HG02840 (cell line): ENCODE measurements around the gene CEP112.
"Not testable (repeated sequence)": the region's sequence is repeated elsewhere in the genome, so short reads cannot be mapped to it uniquely, and the experiment has no call there.

Experiments
- ATAC-seq: cut with Tn5 transposase; IDR thresholded peaks from one replicate; pipeline ENCODE4 v1.9.1; 2021; ENCODE audit warnings: mild to moderate bottlenecking, moderate library complexity, moderate number of reproducible peaks; ENCODE audit not compliant: unreplicated experiment, low FRiP score

Gene CEP112

DNA sequence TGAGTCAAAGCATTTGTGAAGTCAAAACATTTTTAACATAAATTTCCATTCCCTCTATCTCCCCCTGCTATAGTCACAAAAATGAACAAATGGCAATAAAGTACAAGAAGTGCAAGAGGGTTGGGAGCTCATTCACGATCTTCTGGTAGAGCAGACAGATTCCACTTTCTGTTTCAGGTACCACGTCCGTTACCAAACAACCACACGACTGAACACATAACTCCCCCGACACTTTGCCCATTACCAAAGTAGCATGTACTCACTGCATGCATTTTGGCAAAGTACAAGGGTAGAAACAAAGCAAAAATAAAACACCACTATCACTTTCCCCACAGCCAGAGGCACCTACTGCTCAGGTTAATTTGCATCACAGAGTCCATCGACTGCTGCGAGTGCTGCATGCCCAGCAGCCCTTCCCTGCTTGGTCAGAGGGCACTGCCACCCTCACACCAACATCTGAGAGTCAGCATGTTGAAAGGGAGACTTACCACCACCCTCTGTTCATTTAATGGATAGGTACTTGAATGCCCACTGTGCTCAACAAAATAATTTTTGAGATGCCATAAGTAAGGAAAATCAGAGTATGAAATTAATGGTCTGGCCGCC, 480.2 kb downstream of the CEP112 start:
- ATAC-seq = no peak

DNA sequence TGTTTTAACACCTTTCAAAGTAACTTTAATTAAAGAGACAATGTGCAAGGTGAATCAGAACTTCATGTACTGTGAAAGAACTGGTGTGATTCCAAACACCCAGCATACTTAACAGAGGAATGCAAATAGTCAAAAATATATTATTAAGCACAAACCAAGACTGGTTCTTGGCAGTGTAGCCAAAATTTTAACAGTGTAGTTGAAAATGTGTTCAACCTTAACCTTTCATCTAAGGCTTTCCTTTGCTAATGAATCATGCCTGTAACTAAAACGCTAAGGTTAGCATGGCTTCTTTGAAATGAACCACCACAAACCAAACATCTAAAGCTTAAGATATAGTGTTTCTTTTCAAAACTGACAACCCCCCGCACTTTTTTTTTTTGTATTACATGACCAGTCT, 484.2 kb downstream of the CEP112 start:
- ATAC-seq = no peak

DNA sequence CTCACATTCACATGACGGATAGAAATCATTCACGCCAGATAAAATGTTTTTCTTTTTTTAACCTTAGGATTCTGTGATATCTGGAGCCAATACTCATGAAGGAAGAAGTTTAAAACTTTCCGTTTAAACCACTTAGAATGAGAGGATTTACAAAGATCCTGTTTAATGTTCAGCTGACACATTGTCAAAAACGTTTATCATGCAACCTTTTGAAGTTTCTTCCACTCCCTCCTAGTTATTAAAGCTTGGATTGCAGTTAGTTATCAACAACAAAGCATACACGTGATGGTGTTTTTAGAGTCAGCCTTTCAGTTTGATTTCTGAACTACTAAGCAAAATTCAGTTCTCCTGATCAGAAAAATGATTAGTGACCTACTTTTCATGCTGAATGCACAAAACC, 487.2 kb downstream of the CEP112 start:
- ATAC-seq = no peak

DNA sequence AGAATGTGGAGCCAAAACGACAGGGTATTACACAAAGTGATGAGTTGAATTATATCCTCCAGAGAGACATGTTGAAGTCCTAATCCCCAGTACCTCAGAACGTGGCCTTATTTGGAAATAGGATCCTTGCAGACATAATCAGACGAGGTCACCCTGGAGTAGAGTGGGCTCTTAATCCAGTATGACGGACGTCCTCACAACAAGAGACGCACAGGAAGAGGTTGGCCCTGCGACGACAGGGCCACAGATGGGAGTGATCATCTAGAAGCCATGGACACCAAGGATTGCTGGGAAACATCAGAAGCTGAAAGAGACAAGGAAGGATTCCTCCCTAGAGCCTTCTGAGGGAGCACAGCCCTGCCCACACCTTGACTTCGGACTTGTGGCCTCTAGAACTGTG, 488.0 kb downstream of the CEP112 start:
- no peak for ATAC-seq

DNA sequence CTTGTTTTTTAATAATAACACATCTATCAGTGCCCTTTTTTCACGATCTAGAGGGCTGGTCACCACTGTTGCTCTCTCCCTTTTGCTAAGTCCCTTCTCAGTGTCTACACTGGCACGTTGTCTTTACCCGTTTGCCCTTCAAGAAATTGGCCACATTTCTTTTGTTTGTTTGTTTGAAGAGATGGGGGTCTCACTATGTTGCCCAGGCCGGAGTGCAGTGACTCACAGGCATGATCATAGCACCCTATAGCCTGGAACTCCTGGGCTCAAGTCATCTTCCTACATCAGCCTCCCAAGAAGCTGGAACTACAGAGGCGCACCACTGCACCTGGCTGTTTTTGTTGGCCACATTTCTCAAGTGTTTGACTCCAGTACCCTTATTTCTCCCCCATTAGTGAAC, 492.5 kb downstream of the CEP112 start:
- no peak for ATAC-seq

DNA sequence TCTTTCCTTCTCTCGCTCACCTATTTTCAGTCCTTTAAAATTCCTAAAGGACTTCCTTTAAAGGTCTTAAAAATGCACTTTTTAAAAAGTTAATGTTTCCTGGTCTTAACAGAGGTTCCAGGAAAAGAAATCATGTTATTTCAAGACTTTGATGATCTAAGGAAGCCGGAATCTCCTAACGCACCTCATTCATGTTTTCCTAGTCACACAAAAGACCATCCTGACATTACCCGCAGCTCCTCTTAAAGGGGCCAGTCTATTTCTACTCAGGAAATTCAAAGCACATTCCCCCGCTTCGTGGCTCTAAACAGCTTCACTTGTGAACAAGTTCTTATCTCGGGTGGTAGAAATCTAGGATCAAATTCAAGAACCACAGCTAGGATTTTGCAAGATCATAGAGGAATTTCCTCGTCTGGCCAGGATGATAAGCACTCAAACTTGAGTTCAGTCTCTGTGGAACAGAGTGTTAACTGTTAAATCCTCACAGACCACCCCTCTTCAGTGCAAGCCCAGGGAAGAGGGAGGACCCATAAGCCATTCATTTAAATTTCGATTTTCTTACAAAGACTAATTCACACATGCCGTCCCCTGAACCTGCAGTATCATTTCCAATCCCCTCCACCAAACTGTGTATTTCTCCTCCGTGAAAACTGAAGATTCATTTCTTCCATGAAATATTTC, 493.4 kb downstream of the CEP112 start:
- ATAC-seq = no peak

DNA sequence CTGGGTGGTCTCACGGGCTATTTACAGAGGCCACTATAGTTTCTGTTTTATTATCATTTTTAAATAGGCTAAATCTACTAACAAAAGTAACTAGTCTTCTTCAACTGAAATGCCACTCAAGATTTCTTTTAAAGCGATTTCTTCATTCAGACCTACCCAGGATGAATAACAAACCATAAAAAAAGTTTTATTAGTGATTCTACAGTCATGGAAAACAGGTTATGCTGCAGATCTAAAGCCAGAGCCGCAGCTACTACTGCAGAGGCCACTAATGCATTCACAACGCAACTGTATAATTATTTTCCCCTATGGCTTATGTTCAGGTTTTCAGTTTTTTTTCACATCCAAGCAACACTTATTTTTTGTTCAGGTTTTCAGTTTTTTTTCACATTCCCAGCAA, 494.3 kb downstream of the CEP112 start:
- no peak for ATAC-seq

DNA sequence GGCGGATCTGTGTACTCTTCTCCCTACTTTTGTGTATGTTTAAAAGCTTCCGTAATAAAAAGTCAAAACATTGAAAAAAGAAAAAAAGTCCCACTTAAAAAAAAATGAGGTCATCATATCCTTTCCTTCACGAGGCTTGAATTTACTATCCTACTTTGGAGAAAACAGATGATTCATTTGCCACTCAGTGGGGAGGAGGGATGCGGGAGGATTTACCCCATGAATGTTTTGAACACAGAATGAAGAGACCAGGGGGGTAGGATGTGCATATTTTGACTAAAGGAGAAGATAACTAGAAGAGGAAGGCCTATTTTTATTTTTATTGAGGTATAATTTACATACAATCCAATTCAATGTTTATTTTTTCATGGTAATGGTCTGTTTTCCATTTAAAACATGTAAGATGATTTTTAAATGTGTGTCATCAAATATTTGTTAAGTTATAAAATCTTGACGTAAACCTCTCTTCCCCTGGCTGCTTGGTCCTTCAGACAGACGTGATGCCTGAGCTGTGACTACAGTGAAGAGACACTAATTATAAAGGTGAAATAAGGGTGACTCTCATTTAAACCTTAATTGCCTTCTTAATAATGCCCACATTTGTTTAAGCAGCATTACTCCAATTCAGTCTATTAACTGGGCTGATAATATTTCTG, 495.1 kb downstream of the CEP112 start:
- ATAC-seq = no peak

DNA sequence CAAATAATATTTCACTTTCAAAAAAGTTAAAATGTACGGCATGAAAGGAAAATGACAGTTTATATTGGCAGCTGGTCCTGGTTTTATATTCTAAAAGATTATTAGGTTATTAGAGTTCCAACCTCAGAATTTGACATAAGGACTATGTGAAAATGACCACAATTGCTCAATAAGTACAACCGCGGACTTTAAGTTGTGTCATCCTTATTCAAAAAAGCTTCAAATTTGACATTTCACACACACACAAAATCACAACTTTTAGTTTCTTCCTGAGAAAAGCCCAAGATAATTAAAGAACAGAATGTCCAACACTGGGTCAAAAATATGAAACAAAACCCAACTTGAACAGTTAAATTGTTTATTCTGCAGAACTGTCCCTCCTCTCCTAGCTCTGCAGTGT, 497.3 kb downstream of the CEP112 start:
- no peak for ATAC-seq

DNA sequence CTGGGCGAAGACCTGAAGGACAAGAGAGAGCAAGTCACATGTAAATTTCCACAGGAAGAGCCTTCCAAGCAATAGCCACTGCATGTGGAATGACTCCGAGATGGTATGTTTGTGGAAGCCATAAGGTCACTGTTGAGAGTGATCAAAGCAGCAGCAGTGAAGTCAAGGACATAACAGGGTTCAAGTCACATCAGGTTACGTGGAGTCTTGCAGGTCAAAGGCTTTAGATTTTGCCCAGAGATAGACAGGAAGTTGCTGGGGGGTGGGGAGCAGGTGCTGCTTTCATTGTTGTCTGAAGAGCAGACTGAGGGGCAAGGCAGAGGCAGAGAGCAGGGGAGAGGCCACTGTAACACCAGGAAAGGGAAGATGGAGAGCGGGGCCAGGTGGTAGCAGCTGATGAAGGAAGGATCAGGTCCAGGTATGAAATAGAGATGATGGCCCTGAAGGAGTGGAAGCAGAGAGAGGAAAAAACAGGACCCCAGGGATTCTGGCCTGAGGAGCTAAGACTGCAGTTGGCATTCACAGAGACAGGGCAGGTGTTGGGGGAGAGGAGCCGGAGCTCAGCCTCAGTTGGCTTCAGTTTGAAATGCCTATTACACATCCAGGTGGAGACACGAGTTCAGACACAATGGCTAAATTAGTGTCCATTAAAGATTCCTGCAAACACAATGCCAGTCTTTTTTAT, 501.2 kb downstream of the CEP112 start:
- no peak for ATAC-seq

DNA sequence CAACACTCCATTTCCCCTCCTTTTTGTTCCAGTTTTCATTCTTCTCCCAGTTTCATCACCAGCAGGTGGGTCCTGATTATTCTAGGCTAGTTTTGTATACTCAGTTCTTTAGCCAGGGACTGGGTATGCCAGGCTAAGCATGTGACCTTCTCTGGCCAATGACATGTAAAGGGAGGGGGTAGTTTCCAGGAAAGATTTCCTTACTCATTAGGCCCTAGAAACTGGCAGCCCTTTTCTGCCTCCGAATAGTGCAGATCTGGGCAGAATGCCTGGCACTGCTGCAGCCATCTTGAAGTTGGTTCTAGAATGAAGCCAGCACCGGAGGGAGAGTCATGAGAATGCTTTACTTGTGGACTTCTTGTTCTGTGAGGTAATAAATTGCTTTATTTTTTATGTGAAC, 503.6 kb downstream of the CEP112 start:
- no peak for ATAC-seq

DNA sequence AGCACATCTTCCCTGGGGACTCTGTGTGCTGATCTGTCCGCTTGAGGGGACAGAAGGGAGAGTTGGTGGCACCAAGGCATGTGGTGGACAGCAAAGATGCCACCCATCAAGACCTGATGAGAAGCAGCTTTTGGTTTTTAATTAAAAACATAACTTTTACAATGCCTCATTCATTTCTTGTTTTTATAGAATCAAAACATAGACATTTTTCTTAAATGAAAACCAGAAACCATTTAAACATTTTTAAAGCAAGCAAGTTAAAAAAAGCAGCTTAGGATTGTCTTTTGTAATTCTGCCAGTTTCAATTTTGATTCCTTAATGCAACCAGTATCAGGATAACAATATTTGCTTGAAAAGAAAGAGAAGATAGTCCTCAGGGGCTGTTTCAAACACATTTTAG, 506.8 kb downstream of the CEP112 start:
- no peak for ATAC-seq

DNA sequence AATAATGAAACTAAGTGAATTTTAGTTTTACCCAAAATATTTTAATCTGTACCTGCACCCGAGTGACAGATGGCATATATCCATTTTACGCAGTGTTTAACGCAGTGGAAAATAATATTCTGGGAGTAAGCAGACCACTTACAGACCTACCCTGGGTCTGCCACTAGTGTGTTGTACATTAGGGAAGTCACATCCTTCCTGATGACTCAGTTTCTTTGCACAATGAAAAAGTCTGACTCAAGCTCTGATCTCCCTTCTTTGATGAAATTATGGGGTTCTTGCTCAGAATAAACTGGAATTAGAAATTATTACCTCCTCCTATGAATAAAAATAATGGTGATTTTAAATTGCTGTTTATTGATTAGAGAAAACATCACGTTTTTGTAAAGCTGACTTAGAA, 507.3 kb downstream of the CEP112 start:
- no peak for ATAC-seq

DNA sequence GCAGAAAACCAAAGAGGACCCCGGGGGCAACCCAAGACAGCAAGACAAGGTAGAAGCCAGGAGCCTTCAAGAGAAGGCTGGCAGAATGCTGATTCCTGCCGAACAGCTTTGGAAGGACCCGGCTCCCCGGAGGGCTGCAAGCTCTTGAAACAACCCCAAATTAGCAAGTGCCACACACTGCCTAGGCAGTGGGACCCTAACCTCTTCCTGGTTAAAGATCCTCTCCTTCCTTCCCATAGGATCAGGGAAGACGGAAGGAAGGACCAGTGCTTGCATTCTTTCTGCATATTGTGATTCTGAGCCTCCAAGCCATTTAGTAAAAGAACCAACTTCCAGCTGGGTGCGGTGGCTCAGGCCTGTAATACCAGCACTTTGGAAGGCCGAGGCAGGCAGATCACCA, 508.5 kb downstream of the CEP112 start:
- ATAC-seq = no peak

DNA sequence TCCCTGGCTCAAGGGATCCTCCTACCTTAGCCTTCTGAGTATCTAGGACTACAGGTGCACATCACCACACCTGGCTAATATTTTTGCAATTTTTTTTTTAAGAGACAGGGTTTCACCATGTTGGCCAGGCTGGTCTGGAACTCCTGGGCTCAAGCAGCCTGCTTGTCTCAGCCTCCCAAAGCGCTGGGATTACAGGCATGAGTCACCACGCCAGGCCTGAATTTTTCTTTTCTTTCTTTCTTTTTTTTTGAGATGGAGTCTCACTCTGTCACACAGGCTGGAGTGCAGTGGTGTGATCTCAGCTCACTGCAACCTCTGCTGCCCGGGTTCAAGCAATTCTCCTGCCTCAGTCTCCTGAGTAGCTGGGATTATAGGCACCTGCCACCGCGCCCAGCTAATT, 510.2 kb downstream of the CEP112 start:
- ATAC-seq = not testable (repeated sequence)

DNA sequence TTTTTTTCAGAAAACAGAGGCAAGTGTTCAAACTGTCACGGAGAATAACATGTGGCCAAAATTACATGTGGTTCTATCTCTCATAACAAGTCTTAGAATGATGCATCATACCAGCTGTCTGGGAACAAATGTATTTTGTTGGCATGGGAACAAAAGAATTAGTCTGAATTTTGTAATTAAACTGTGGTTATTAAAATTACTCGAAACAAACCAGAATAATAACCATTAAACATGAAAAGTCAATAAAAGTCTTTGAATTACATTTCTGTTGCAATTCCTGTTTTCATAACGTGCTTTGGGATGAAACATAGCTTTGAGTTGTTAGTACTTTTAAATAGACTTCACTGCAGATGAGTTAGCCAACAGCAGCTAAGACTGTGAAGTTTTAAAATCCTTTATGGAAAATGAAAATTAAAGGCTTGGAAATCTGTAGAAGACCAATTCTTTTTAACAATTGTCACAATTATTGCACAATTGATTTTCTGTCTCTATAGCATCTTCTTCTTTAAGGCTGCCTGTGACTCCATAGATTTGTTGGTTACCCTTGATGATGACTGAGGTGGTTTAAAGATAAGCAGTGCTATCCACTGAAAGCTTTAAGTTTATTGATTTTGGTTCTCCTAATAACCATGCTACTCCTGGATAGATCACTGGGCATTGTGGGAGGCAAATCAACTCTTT, 512.6 kb downstream of the CEP112 start:
- ATAC-seq = no peak

DNA sequence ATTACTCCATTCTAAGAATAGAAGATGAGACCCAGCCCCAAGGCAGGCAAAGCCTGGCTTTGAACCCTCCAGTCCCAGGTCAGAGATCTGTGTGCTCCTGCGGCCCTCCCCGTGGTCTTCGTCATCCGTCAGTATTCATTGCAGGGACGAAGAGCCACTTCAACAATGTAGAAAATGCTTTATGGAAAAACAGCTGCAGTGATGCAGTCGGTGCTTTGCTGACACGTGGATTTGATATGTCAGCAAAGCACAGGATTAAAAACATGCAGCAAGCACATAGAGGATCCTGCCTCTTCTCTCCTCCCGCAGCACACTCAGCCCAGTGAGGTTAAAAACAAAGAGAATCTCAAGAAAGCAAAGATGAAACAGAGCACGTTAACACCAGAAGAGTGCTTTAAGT, 513.4 kb downstream of the CEP112 start:
- no peak for ATAC-seq

DNA sequence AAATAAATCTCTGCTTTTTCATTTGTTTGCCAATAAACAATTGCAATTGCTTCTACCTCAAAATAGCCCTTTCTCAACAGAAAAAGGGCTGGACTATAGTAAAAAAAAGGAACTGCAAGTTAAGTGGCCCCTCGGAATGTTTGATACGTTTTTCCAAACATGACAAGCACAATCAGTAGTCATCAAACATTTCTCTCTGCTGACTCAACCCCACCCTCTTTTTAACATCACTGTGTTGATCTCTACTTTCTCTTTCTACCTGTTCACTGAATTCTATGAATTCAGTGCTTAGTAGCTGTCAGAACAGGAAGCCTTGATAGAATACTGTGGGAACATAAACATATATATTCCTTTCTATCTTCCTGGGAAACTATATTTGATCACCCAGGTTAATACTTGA, 514.0 kb downstream of the CEP112 start:
- no peak for ATAC-seq

DNA sequence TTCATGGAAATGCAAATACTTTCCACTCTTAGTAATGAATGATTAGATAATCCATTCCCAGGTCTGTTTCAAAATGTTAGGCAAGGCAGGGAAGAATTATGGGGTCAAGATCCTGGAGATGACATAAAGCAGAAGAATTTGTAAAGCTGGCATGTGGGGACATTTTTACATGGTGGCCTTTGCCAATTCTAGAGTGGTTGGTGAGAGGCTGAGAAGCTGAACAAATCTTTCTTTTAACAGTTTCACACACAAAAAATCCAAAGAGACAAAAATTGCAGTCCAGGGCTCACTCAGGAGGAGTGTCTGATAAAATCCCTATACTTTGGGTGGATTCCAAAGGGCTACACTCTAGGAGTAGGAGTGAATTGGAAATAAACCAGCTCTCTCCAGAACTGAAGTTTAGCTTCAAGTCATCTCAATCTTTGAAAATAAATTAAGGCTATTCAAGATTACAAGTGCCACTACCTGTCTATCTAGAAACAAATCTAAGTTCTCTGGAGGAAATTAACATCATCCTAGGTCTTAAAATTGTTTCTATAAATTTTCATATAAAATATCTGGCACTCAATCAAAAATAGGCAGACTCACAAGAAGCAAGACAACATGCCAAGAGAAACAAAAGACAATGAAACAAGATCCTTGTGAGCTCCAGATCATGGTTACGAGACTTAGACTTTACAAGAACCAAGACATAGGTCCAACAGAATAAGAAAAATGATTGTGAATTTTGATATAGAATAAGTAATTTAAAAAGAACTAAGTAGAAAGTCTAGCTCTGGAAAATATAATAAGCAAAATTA, 517.5 kb downstream of the CEP112 start:
- ATAC-seq = no peak

DNA sequence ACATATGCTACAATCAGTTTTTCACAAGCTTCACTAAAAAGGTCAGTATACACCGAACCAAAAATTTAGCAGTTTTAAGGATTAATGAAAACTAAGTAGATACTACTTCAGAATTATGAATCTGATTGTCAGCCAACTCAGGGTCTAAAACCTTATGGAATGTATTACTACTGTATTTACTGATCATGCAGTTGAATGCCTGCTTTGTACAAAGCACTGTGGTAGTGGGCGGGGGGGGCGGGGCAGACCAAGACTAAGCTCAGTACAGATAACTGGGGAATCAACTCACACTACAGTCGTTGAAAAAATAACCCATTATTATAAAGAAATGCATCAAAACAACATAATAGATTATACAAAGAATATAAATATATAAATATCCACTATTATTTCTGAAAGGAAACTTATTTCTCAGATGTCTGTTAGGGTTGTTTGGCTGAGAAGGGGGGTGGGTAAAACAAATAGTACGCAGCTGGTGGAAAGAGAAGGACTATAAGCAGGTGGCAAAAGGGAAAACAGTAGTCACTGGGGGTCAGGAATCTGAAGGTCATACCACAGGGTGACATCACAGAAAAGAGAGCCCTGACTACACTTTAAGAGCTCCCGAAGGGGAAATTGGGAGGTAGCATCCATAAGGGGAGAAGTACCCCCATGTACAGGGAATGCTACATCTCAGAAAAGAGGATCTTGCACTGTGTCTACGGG, 521.1 kb downstream of the CEP112 start:
- ATAC-seq = no peak
